ENCODE results near the gene EXOSC1. TPM values are rescaled to one million over a fixed set of nuclear protein-coding genes. Genes with fewer than 3 reads are reported as not detected.

EXOSC1 gene
- total and polyA plus RNA-seq, 2 of the 13 experiments (the other 11 are each of a cell fraction or from before 2014, with no cell fraction given), result 36.3 to 39.9 TPM

GRCh38 chr10:97407211-97407951 is 38.4 kb downstream of the EXOSC1 start (continued):
- TF ChIP-seq NFAT5 (CRISPR knock-in tag; IDR thresholded peaks at IDR 0.05), result no peak
- no peak for TF ChIP-seq BORCS8-MEF2B (CRISPR knock-in tag; IDR thresholded peaks at IDR 0.05)
- no peak for TF ChIP-seq ZNF18 (CRISPR knock-in tag; IDR thresholded peaks at IDR 0.05; ENCODE audit: insufficient replicate concordance)
- TF ChIP-seq ZNF552 (CRISPR knock-in tag; IDR thresholded peaks at IDR 0.05; ENCODE audit: borderline replicate concordance), result no peak
- TF ChIP-seq ZNF496 (CRISPR knock-in tag; IDR thresholded peaks at IDR 0.05; ENCODE audit: insufficient replicate concordance), result no peak
- TF ChIP-seq, protein P1, sequence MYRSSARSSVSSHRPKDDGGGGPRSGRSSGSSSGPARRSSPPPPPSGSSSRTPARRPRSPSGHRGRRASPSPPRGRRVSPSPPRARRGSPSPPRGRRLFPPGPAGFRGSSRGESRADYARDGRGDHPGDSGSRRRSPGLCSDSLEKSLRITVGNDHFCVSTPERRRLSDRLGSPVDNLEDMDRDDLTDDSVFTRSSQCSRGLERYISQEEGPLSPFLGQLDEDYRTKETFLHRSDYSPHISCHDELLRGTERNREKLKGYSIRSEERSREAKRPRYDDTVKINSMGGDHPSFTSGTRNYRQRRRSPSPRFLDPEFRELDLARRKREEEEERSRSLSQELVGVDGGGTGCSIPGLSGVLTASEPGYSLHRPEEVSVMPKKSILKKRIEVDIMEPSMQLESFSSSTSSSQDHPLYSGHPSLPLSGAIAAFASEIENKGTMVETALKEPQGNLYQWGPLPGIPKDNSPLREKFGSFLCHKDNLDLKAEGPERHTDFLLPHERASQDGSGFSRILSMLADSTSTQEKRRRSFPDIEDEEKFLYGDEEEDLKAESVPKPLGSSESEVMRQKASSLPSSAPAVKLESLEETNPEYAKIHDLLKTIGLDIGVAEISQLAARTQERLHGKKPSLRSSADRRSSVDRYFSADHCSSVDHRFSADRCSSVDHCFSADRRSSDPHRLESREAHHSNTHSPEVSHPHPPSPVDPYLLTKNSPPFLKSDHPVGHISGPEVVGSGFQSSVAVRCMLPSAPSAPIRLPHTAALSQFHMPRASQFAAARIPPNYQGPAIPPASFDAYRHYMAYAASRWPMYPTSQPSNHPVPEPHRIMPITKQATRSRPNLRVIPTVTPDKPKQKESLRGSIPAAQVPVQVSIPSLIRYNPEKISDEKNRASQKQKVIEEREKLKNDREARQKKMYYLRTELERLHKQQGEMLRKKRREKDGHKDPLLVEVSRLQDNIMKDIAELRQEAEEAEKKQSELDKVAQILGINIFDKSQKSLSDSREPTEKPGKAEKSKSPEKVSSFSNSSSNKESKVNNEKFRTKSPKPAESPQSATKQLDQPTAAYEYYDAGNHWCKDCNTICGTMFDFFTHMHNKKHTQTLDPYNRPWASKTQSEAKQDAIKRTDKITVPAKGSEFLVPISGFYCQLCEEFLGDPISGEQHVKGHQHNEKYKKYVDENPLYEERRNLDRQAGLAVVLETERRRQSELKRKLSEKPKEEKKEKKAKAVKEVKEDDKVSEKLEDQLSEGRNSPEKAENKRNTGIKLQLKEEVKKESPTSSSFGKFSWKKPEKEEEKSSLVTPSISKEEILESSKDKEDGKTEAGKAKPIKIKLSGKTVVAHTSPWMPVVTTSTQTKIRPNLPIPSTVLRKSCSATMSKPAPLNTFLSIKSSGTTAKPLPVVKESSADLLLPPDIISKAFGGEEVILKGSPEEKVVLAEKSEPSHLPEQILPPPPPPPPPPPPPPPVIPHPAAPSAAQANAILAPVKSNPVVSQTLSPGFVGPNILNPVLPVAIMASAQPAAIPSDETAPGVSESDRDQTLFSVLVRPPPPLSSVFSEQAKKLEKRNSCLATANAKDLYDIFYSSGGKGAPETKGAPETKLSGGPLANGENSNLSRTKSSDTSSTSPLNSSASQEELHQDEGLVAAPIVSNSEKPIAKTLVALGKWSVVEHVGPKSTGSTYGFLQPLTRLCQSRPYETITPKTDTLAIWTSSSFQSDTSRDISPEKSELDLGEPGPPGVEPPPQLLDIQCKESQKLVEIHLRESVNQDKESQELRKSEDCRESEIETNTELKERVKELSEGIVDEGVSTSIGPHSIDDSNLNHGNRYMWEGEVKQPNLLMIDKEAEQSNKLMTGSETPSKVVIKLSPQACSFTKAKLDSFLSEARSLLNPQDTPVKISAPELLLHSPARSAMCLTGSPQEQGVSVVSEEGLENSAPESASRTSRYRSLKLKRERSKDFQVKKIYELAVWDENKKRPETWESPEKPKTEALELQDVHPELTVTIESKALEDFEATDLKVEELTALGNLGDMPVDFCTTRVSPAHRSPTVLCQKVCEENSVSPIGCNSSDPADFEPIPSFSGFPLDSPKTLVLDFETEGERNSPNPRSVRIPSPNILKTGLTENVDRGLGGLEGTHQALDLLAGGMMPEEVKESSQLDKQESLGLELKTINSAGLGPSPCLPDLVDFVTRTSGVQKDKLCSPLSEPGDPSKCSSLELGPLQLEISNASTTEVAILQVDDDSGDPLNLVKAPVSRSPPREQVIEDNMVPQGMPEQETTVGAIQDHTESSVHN (CRISPR knock-in tag; IDR thresholded peaks at IDR 0.05), result no peak
- TF ChIP-seq, protein P2, sequence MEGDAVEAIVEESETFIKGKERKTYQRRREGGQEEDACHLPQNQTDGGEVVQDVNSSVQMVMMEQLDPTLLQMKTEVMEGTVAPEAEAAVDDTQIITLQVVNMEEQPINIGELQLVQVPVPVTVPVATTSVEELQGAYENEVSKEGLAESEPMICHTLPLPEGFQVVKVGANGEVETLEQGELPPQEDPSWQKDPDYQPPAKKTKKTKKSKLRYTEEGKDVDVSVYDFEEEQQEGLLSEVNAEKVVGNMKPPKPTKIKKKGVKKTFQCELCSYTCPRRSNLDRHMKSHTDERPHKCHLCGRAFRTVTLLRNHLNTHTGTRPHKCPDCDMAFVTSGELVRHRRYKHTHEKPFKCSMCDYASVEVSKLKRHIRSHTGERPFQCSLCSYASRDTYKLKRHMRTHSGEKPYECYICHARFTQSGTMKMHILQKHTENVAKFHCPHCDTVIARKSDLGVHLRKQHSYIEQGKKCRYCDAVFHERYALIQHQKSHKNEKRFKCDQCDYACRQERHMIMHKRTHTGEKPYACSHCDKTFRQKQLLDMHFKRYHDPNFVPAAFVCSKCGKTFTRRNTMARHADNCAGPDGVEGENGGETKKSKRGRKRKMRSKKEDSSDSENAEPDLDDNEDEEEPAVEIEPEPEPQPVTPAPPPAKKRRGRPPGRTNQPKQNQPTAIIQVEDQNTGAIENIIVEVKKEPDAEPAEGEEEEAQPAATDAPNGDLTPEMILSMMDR (CRISPR knock-in tag; IDR thresholded peaks at IDR 0.05), result peak; percentile 92
- TF ChIP-seq, protein P3, sequence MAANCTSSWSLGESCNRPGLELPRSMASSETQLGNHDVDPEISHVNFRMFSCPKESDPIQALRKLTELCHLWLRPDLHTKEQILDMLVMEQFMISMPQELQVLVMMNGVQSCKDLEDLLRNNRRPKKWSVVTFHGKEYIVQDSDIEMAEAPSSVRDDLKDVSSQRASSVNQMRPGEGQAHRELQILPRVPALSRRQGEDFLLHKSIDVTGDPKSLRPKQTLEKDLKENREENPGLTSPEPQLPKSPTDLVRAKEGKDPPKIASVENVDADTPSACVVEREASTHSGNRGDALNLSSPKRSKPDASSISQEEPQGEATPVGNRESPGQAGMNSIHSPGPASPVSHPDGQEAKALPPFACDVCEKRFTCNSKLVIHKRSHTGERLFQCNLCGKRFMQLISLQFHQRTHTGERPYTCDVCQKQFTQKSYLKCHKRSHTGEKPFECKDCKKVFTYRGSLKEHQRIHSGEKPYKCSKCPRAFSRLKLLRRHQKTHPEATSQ (CRISPR knock-in tag; IDR thresholded peaks at IDR 0.05; ENCODE audit: borderline replicate concordance), result no peak

Data from HepG2 (cell line).